Measurements from ENCODE around the gene RNF128. TPM values are rescaled to one million over a fixed set of nuclear protein-coding genes. Genes with fewer than 3 reads are reported as not detected.

Gene RNF128, protein sequence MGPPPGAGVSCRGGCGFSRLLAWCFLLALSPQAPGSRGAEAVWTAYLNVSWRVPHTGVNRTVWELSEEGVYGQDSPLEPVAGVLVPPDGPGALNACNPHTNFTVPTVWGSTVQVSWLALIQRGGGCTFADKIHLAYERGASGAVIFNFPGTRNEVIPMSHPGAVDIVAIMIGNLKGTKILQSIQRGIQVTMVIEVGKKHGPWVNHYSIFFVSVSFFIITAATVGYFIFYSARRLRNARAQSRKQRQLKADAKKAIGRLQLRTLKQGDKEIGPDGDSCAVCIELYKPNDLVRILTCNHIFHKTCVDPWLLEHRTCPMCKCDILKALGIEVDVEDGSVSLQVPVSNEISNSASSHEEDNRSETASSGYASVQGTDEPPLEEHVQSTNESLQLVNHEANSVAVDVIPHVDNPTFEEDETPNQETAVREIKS
- total RNA-seq: 0.09 TPM in 1 of 2 replicates, not detected in the other

DNA sequence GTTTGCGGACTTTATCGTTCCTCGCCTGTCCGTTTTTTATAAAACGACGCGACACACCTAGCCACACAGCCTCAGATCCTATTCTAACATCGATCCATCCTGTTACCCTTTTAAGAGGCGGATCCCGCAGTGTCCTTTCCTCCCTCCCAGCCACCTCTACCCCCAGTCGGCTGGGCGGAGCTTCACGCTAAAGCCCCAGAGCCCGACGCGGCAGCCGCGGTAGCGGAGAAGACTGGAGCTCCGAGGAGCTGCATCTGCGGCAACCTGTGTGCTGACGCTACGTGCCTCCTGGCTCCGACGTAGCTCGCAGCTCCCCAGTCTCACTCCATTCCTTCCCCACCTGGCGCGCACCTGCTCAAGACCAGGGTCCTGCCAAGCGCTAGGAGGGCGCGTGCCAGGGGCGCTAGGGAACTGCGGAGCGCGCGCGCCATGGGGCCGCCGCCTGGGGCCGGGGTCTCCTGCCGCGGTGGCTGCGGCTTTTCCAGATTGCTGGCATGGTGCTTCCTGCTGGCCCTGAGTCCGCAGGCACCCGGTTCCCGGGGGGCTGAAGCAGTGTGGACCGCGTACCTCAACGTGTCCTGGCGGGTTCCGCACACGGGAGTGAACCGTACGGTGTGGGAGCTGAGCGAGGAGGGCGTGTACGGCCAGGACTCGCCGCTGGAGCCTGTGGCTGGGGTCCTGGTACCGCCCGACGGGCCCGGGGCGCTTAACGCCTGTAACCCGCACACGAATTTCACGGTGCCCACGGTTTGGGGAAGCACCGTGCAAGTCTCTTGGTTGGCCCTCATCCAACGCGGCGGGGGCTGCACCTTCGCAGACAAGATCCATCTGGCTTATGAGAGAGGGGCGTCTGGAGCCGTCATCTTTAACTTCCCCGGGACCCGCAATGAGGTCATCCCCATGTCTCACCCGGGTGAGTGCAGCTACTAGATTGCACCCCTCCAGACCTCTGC, at the start of gene RNF128:
TSS of gene RNF128 (plus strand) at position 217 of the 953 bp plus-strand sequence. CDS start at position 430, 213 bp downstream.

DNA sequence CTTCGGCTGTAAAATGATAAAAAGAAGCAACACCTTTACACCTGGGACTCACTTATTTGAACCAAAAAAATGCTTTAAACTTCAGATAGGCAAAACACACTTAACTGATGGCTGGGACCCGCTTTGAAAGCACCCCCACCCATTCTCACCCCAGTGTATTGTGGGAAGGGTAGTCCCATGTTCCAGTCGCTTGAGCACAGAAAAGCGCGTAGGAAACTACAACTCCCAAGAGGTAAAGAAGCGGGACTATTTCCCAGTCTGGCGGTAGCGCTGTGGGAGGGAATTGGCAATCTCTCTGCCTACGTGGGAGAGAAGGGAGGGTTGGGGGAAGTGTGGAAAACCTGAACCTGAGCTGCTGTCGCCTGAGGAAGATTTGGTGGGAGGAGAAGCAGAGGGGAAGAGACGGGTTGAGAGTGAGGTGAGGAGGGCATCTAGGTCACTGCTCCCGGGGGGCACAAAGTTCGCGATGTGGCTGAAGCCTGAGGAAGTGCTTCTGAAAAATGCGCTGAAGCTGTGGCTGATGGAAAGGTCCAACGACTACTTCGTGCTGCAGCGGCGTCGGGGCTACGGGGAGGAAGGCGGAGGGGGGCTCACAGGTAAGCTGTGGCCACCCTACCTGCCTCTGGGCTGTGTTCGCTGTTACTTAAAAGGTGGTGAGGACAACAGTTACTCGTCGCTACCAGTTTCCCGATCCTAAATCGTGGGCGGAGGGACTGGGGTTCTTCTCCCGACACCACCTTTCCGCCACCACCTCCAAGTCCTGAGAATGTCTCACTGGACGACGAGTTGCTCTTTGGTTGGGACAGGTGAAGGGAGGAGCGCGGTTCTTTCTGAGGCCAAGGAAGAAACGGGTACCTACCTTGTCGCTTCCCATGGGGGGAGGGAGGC, 76.1 kb downstream of the RNF128 start, which contains the start of gene TBC1D8B:
TSS of gene TBC1D8B (plus strand) at position 286 of the 888 bp plus-strand sequence. CDS start at position 467, 181 bp downstream.

Other genes starting within 250 kb of the RNF128 start
- 0.09 TPM in 2 replicates for gene RADX, start 114.7 kb upstream of the RNF128 start, total RNA-seq
- 3.3 and 6.4 TPM in 2 replicates for gene TBC1D8B, start 76.0 kb downstream of the RNF128 start, total RNA-seq
- not detected in 2 replicates for gene RIPPLY1, start 176.6 kb downstream of the RNF128 start, total RNA-seq
- not detected in 2 replicates for gene CLDN2, start 193.7 kb downstream of the RNF128 start, total RNA-seq

Data from endothelial cell of coronary artery (primary cell).